HG03378 (cell line): Measurements from ENCODE around the gene NRCAM.
A peak's percentile ranks its signal among the peaks of the same experiment; 100 is the strongest.
"Not testable (repeated sequence)": the region's sequence is repeated elsewhere in the genome, so short reads cannot be mapped to it uniquely, and the experiment has no call there.

Experiments
- ATAC-seq: cut with Tn5 transposase; IDR thresholded peaks from one replicate; pipeline ENCODE4 v1.9.1; 2021; ENCODE audit warnings: mild to moderate bottlenecking, moderate library complexity; ENCODE audit not compliant: unreplicated experiment

NRCAM gene

GRCh38 chr7:108348913-108349312 is 107.3 kb downstream of the NRCAM start:
- no peak for ATAC-seq

- ATAC-seq, result no peak
Observed at GRCh38 chr7:108347616-108348015, 108.6 kb downstream of the NRCAM start.

- no peak for ATAC-seq
Observed at GRCh38 chr7:108345710-108346336, 110.4 kb downstream of the NRCAM start.

GRCh38 chr7:108340856-108341411 is 115.3 kb downstream of the NRCAM start:
- no peak for ATAC-seq

- not testable (repeated sequence) for ATAC-seq
Observed at GRCh38 chr7:108340406-108340805, 115.8 kb downstream of the NRCAM start.

GRCh38 chr7:108335269-108335918 is 120.8 kb downstream of the NRCAM start:
- no peak for ATAC-seq

GRCh38 chr7:108332937-108333336 is 123.3 kb downstream of the NRCAM start:
- ATAC-seq, result no peak

- ATAC-seq, result no peak
Observed at GRCh38 chr7:108331971-108332370, 124.3 kb downstream of the NRCAM start.

GRCh38 chr7:108330227-108330626 is 126.0 kb downstream of the NRCAM start:
- ATAC-seq, result no peak

GRCh38 chr7:108329514-108329913 is 126.7 kb downstream of the NRCAM start:
- no peak for ATAC-seq

- peak; percentile 78 for ATAC-seq
Observed at GRCh38 chr7:108328174-108328651, 128.0 kb downstream of the NRCAM start.

GRCh38 chr7:108327353-108327752 is 128.9 kb downstream of the NRCAM start:
- ATAC-seq, result no peak

- ATAC-seq, result no peak
Observed at GRCh38 chr7:108326938-108327337, 129.3 kb downstream of the NRCAM start.

GRCh38 chr7:108324053-108325038 is 131.9 kb downstream of the NRCAM start:
- no peak for ATAC-seq

- ATAC-seq, result no peak
Observed at GRCh38 chr7:108322925-108323832, 133.1 kb downstream of the NRCAM start.

- ATAC-seq, result no peak
Observed at GRCh38 chr7:108322046-108322445, 134.2 kb downstream of the NRCAM start.

- no peak for ATAC-seq
Observed at GRCh38 chr7:108321359-108321758, 134.9 kb downstream of the NRCAM start.

GRCh38 chr7:108316708-108317107 is 139.5 kb downstream of the NRCAM start:
- ATAC-seq, result no peak

GRCh38 chr7:108314551-108314950 is 141.7 kb downstream of the NRCAM start:
- ATAC-seq, result no peak

GRCh38 chr7:108314049-108314448 is 142.2 kb downstream of the NRCAM start:
- no peak for ATAC-seq
